ENCODE results near the gene KLHL33.

KLHL33 gene

GRCh38 chr14:20415782-20416206 lies 20.2 kb downstream of the KLHL33 start:
- H3K27ac ChIP-seq (ENCODE audit: low read depth, low read length) = peak overlapping the region; percentile 71
- no peaks in the 10 kb centered on the region for H3K36me3 ChIP-seq (ENCODE audit: control insufficient read depth in 1 of 2, insufficient read depth in 2 of 2, low read length in 2 of 2)
- H3K27me3 ChIP-seq (ENCODE audit: control insufficient read depth in 1 of 2, insufficient read depth in 2 of 2, low read length in 2 of 2) = no peaks in the 10 kb centered on the region
- peak overlapping the region in 1 of 2 donors; percentile 26 for H3K9ac ChIP-seq (ENCODE audit: low read depth in 1 of 2, low read length in 2 of 2)
- H3K4me3 ChIP-seq (ENCODE audit: low read depth in 1 of 2, low read length in 2 of 2) = peak overlapping the region in 1 of 2 donors; percentile 10
- peaks cover 55 to 63% of the 10 kb centered on the region in 2 donors for H3K4me1 ChIP-seq (ENCODE audit: control insufficient read depth in 1 of 2, insufficient read depth in 2 of 2, low read length in 2 of 2)
- no peaks in the 10 kb centered on the region for H3K9me3 ChIP-seq (ENCODE audit: control insufficient read depth in 1 of 2, low read length in 2 of 2)

DNA sequence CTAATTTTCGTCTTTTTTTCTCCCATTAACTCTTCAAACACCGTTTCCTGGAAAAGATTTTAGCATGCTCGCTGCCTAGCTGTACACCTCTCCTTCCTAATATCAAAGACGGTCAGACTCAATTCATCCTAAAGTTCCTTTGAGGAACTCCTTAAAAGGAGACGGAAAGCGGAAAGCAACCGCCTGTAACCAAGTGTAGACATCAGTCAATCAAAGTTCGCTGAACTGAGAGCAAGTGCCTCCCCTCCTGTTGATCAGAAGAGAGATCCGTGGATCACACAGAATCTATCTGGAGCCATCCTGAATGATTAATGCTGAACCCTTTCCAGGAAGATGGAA lies 22.3 kb downstream of the KLHL33 start:
- peak overlapping the region; percentile 95 to 98 for H3K4me3 ChIP-seq (ENCODE audit: low read depth in 1 of 2, low read length in 2 of 2)
- no peaks in the 10 kb centered on the region for H3K27me3 ChIP-seq (ENCODE audit: control insufficient read depth in 1 of 2, insufficient read depth in 2 of 2, low read length in 2 of 2)
- no peaks in the 10 kb centered on the region for H3K36me3 ChIP-seq (ENCODE audit: control insufficient read depth in 1 of 2, insufficient read depth in 2 of 2, low read length in 2 of 2)
- no peaks in the 10 kb centered on the region for H3K9me3 ChIP-seq (ENCODE audit: control insufficient read depth in 1 of 2, low read length in 2 of 2)
- H3K4me1 ChIP-seq (ENCODE audit: control insufficient read depth in 1 of 2, insufficient read depth in 2 of 2, low read length in 2 of 2) = peaks cover 51 to 52% of the 10 kb centered on the region in 2 donors
- peak overlapping the region; percentile 97 to 99 for H3K9ac ChIP-seq (ENCODE audit: low read depth in 1 of 2, low read length in 2 of 2)
- H3K27ac ChIP-seq (ENCODE audit: low read depth, low read length) = peak overlapping the region; percentile 96

DNA sequence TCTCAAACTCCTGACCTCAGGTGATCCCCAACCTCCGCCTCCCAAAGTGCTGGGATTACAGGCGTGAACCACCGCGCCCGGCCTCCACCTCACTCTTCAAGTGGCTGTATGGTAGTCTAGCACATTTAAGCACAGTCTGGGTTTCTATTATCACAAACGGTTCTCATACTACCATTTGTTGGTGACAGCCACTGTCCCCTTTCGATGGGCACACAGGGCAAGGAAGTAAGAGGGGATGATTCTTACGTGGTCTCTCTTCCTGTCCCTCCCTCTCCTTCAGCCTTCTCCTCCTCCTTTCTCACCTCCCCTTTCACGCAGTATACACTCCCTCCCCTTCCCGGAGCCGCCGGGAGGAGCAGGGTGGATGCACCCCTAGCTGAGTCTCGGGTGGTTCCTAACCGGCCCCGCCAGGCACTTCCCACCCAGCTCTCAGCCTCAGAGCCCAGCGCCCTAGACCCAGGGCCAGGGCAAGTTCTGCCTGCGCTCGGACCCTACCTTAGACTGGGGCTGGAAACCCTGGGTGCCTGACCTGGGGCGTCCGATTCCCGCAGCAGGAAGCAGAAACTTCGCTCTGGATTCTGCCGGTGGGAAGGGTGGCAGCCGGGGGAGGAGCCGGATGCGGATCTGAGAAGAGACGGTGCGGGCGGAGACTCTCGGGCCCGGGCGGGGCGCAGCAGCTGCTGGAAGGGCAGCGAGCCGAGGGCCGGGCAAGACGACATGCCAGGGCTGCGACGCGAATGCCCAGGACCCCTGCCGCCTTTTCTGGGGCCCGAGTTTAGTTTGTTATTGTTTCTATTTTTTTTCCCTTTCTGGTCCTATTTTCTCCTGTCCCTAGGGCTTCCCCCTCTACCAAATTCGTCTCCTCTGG lies 22.9 kb downstream of the KLHL33 start, which contains the start of gene TEP1:
Gene TEP1 (minus strand): TSS at position 626 of the 868 bp plus-strand sequence. CDS start 5,062 bp downstream, outside the sequence.
- H3K27ac ChIP-seq (ENCODE audit: low read depth, low read length) = peak within 1 kb of the TSS; percentile 96
- peaks cover 45 to 48% of the 10 kb centered on the region in 2 donors for H3K4me1 ChIP-seq (ENCODE audit: control insufficient read depth in 1 of 2, insufficient read depth in 2 of 2, low read length in 2 of 2)
- H3K9me3 ChIP-seq (ENCODE audit: control insufficient read depth in 1 of 2, low read length in 2 of 2) = no peaks in the 10 kb centered on the region
- no peaks in the 10 kb centered on the region for H3K27me3 ChIP-seq (ENCODE audit: control insufficient read depth in 1 of 2, insufficient read depth in 2 of 2, low read length in 2 of 2)
- H3K9ac ChIP-seq (ENCODE audit: low read depth in 1 of 2, low read length in 2 of 2) = peak within 1 kb of the TSS; percentile 97 to 99
- H3K36me3 ChIP-seq (ENCODE audit: control insufficient read depth in 1 of 2, insufficient read depth in 2 of 2, low read length in 2 of 2) = peaks cover 3 to 5% of the 10 kb centered on the region in 2 donors
- H3K4me3 ChIP-seq (ENCODE audit: low read depth in 1 of 2, low read length in 2 of 2) = peak within 1 kb of the TSS; percentile 95 to 98

- Histone ChIP-seq H3K4me3 (ENCODE audit: low read depth in 1 of 2, low read length in 2 of 2) (peak overlapping the region; percentile 95 to 98), H3K36me3 (ENCODE audit: control insufficient read depth in 1 of 2, insufficient read depth in 2 of 2, low read length in 2 of 2) (peaks cover 10 to 12% of the 10 kb centered on the region in 2 donors), H3K9me3 (ENCODE audit: control insufficient read depth in 1 of 2, low read length in 2 of 2) (no peaks in the 10 kb centered on the region), H3K27me3 (ENCODE audit: control insufficient read depth in 1 of 2, insufficient read depth in 2 of 2, low read length in 2 of 2) (no peaks in the 10 kb centered on the region), H3K9ac (ENCODE audit: low read depth in 1 of 2, low read length in 2 of 2) (peak overlapping the region; percentile 97 to 99), H3K27ac (ENCODE audit: low read depth, low read length) (no peak overlapping the region), H3K4me1 (ENCODE audit: control insufficient read depth in 1 of 2, insufficient read depth in 2 of 2, low read length in 2 of 2) (peaks cover 41 to 44% of the 10 kb centered on the region in 2 donors)
Observed at GRCh38 chr14:20412411-20412810, 23.6 kb downstream of the KLHL33 start.

GRCh38 chr14:20409226-20409625 lies 26.7 kb downstream of the KLHL33 start:
- Histone ChIP-seq H3K36me3 (ENCODE audit: control insufficient read depth in 1 of 2, insufficient read depth in 2 of 2, low read length in 2 of 2) (peaks cover 31 to 43% of the 10 kb centered on the region in 2 donors), H3K27me3 (ENCODE audit: control insufficient read depth in 1 of 2, insufficient read depth in 2 of 2, low read length in 2 of 2) (no peaks in the 10 kb centered on the region), H3K9me3 (ENCODE audit: control insufficient read depth in 1 of 2, low read length in 2 of 2) (no peaks in the 10 kb centered on the region), H3K27ac (ENCODE audit: low read depth, low read length) (no peak overlapping the region), H3K4me3 (ENCODE audit: low read depth in 1 of 2, low read length in 2 of 2) (no peak overlapping the region), H3K4me1 (ENCODE audit: control insufficient read depth in 1 of 2, insufficient read depth in 2 of 2, low read length in 2 of 2) (peaks cover 16 to 19% of the 10 kb centered on the region in 2 donors), H3K9ac (ENCODE audit: low read depth in 1 of 2, low read length in 2 of 2) (no peak overlapping the region)

DNA sequence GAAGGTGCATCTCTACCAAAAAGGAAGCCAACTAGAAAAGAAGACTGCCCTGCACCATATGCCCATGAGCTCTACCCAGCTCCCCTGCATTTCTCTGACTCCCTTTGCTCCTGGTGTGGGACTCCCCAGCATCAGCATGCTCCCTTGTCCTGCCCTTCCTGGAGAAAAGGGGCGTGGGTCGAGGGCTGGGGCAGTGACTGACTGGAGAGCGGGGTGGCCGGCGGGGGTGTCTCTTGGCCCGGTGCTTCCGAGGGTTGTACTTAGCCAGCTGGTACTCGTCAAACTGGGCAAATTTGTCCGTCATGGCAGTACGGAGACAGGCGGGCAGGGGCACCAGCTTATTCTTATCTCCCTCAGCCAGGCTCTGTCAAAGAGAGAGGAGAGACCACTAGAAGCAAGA lies 32.4 kb downstream of the KLHL33 start:
- no peak overlapping the region for H3K4me3 ChIP-seq (ENCODE audit: low read depth in 1 of 2, low read length in 2 of 2)
- H3K4me1 ChIP-seq (ENCODE audit: control insufficient read depth in 1 of 2, insufficient read depth in 2 of 2, low read length in 2 of 2) = peaks cover 0 to 3% of the 10 kb centered on the region in 2 donors
- no peak overlapping the region for H3K27ac ChIP-seq (ENCODE audit: low read depth, low read length)
- peaks cover 48 to 93% of the 10 kb centered on the region in 2 donors for H3K36me3 ChIP-seq (ENCODE audit: control insufficient read depth in 1 of 2, insufficient read depth in 2 of 2, low read length in 2 of 2)
- no peaks in the 10 kb centered on the region for H3K27me3 ChIP-seq (ENCODE audit: control insufficient read depth in 1 of 2, insufficient read depth in 2 of 2, low read length in 2 of 2)
- H3K9ac ChIP-seq (ENCODE audit: low read depth in 1 of 2, low read length in 2 of 2) = no peak overlapping the region
- H3K9me3 ChIP-seq (ENCODE audit: control insufficient read depth in 1 of 2, low read length in 2 of 2) = no peaks in the 10 kb centered on the region

DNA sequence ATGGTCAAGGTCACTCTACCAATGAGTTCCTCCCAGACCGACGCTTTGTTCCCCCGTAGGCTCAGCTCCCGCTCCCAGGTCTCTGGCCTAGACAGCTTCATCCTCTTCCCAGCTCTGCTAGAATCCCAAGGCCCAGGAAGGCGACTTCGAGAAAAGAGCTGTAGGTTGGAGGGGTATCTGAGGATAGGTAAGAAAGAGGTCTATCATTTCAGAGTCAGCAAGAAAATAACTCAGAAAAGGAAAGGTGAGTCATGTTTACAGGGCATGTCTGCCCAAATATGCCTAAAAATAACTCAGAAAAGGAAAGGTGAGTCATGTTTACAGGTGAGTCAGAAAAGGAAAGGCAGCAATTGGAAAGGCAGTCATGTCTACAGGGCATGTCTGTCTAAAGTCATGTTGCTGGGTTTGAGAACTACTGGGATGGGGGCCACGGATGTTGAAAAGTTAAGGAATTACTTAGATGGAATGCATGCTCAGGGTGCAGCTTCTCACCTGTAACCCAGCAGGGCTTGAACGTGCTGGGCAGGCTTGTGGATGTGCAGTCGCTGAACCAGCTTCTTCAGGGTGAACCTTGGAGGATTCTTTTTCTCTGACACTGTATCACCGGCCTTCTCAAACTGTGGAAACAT lies 34.9 kb downstream of the KLHL33 start:
- Histone ChIP-seq H3K27me3 (ENCODE audit: control insufficient read depth in 1 of 2, insufficient read depth in 2 of 2, low read length in 2 of 2) (no peaks in the 10 kb centered on the region), H3K9ac (ENCODE audit: low read depth in 1 of 2, low read length in 2 of 2) (no peak overlapping the region), H3K4me1 (ENCODE audit: control insufficient read depth in 1 of 2, insufficient read depth in 2 of 2, low read length in 2 of 2) (peaks cover 0 to 3% of the 10 kb centered on the region in 2 donors), H3K4me3 (ENCODE audit: low read depth in 1 of 2, low read length in 2 of 2) (no peak overlapping the region), H3K36me3 (ENCODE audit: control insufficient read depth in 1 of 2, insufficient read depth in 2 of 2, low read length in 2 of 2) (peaks cover 33 to 82% of the 10 kb centered on the region in 2 donors), H3K27ac (ENCODE audit: low read depth, low read length) (no peak overlapping the region), H3K9me3 (ENCODE audit: control insufficient read depth in 1 of 2, low read length in 2 of 2) (no peaks in the 10 kb centered on the region)

DNA sequence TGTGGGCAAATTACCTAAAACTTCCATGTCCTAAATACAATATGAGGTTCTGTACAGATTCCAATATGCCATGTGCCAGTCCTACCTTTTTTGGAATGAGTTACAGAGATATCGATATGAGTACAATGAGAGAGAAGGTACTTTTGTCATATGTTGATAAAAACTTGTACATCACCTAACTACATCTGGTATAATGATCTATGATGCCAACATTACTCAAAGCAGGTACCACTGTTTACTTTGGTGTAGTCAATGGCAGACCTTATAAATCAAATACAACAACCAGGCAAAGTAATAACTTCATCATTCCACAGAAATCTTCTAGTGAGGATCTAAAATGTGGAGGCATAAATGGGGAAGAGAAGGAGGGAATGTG lies 35.4 kb downstream of the KLHL33 start:
- Histone ChIP-seq H3K27me3 (ENCODE audit: control insufficient read depth in 1 of 2, insufficient read depth in 2 of 2, low read length in 2 of 2) (no peaks in the 10 kb centered on the region), H3K4me3 (ENCODE audit: low read depth in 1 of 2, low read length in 2 of 2) (no peak overlapping the region), H3K27ac (ENCODE audit: low read depth, low read length) (no peak overlapping the region), H3K36me3 (ENCODE audit: control insufficient read depth in 1 of 2, insufficient read depth in 2 of 2, low read length in 2 of 2) (peaks cover 34 to 83% of the 10 kb centered on the region in 2 donors), H3K4me1 (ENCODE audit: control insufficient read depth in 1 of 2, insufficient read depth in 2 of 2, low read length in 2 of 2) (peaks cover 0 to 3% of the 10 kb centered on the region in 2 donors), H3K9ac (ENCODE audit: low read depth in 1 of 2, low read length in 2 of 2) (no peak overlapping the region), H3K9me3 (ENCODE audit: control insufficient read depth in 1 of 2, low read length in 2 of 2) (no peaks in the 10 kb centered on the region)

- H3K9ac ChIP-seq (ENCODE audit: low read depth in 1 of 2, low read length in 2 of 2) = no peak overlapping the region
- H3K27me3 ChIP-seq (ENCODE audit: control insufficient read depth in 1 of 2, insufficient read depth in 2 of 2, low read length in 2 of 2) = no peaks in the 10 kb centered on the region
- H3K4me1 ChIP-seq (ENCODE audit: control insufficient read depth in 1 of 2, insufficient read depth in 2 of 2, low read length in 2 of 2) = peaks cover 0 to 3% of the 10 kb centered on the region in 2 donors
- H3K4me3 ChIP-seq (ENCODE audit: low read depth in 1 of 2, low read length in 2 of 2) = no peak overlapping the region
- H3K36me3 ChIP-seq (ENCODE audit: control insufficient read depth in 1 of 2, insufficient read depth in 2 of 2, low read length in 2 of 2) = peaks cover 28 to 71% of the 10 kb centered on the region in 2 donors
- H3K9me3 ChIP-seq (ENCODE audit: control insufficient read depth in 1 of 2, low read length in 2 of 2) = no peaks in the 10 kb centered on the region
- no peak overlapping the region for H3K27ac ChIP-seq (ENCODE audit: low read depth, low read length)
Observed at GRCh38 chr14:20397511-20397910, 38.5 kb downstream of the KLHL33 start.

DNA sequence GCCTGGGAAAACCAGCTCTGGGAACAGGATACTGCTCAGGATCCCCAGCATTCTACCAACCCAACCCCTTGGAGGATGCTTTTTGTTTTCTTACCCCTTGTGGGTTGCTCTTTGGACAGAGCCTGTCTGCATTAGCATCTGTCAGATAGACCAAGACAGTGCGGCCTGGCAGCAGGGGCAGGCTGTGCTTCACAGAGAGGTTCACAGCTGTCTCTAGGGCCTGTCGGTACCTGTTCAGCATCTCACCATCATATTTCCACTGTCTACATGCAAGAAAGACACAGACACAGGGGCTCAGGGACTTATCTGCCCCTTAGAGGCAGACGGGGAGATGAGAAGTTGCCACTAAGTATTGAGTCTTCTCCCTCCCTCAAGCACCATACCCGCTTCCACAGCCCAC lies 44.5 kb downstream of the KLHL33 start:
- H3K36me3 ChIP-seq (ENCODE audit: control insufficient read depth in 1 of 2, insufficient read depth in 2 of 2, low read length in 2 of 2) = peaks cover 50 to 85% of the 10 kb centered on the region in 2 donors
- no peak overlapping the region for H3K4me3 ChIP-seq (ENCODE audit: low read depth in 1 of 2, low read length in 2 of 2)
- H3K9me3 ChIP-seq (ENCODE audit: control insufficient read depth in 1 of 2, low read length in 2 of 2) = no peaks in the 10 kb centered on the region
- no peak overlapping the region for H3K9ac ChIP-seq (ENCODE audit: low read depth in 1 of 2, low read length in 2 of 2)
- H3K27ac ChIP-seq (ENCODE audit: low read depth, low read length) = no peak overlapping the region
- H3K27me3 ChIP-seq (ENCODE audit: control insufficient read depth in 1 of 2, insufficient read depth in 2 of 2, low read length in 2 of 2) = no peaks in the 10 kb centered on the region
- no peaks in the 10 kb centered on the region for H3K4me1 ChIP-seq (ENCODE audit: control insufficient read depth in 1 of 2, insufficient read depth in 2 of 2, low read length in 2 of 2)

All from duodenal mucosa (tissue), 2 donors.